Measurements from ENCODE around the gene TMOD2. TPM values are rescaled to one million over a fixed set of nuclear protein-coding genes. Genes with fewer than 3 reads are reported as not detected.

The TMOD2 gene
- total RNA-seq, 1 experiment from 2014 or later = 2.6 TPM

Small RNAs within 50 kb of the gene (small RNA-seq; reads per million reads assigned to genes)
- gene AC090971.5 = not detected
- not detected for gene RF00017

Other genes starting within 250 kb of the TMOD2 start
- 3.2 and 17.8 TPM in 2 replicates for gene DMXL2, start 128.8 kb upstream of the TMOD2 start, total RNA-seq (2014; rRNA removed; shearing (Covaris generic); ENCODE audit: low replicate concordance)
- gene SCG3, start 70.1 kb upstream of the TMOD2 start, total RNA-seq (2014; rRNA removed; shearing (Covaris generic); ENCODE audit: low replicate concordance) = not detected in 2 replicates
- 3.4 and 5.4 TPM in 2 replicates for gene LYSMD2, start 13.9 kb upstream of the TMOD2 start, total RNA-seq (2014; rRNA removed; shearing (Covaris generic); ENCODE audit: low replicate concordance)
- gene TMOD3, start 78.1 kb downstream of the TMOD2 start, total RNA-seq (2014; rRNA removed; shearing (Covaris generic); ENCODE audit: low replicate concordance) = 6.9 and 13.7 TPM in 2 replicates
- gene LEO1, start 220.2 kb downstream of the TMOD2 start, total RNA-seq (2014; rRNA removed; shearing (Covaris generic); ENCODE audit: low replicate concordance) = 16.9 and 32.3 TPM in 2 replicates

All from Karpas-422 (cell line).